GM19463 (cell line): ENCODE measurements around the gene C6orf132.

Source experiments
- ATAC-seq: cut with Tn5 transposase; IDR thresholded peaks from one replicate; pipeline ENCODE4 v1.9.1; 2021; ENCODE audit warnings: mild to moderate bottlenecking, moderate library complexity; ENCODE audit not compliant: unreplicated experiment

Gene C6orf132

DNA sequence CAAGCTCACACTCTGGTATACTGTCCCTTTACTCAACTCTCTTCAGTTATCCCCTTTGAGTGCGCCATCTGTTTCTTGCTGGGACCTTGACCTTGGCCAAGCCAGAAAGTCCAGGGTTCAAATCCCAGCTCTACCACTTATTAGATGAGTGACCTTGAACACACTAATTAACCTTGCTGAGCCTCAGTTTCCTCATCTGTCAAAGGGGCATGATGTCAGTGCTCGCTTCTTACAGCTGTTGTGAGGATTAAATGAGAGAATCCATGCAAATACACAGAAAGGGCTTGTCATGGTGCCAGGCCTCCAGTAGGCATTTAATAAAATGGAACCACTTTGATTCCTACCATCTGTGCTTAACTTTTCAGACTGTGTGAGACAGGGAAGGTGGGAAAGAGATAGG, 34.3 kb downstream of the C6orf132 start:
- ATAC-seq: no peak

DNA sequence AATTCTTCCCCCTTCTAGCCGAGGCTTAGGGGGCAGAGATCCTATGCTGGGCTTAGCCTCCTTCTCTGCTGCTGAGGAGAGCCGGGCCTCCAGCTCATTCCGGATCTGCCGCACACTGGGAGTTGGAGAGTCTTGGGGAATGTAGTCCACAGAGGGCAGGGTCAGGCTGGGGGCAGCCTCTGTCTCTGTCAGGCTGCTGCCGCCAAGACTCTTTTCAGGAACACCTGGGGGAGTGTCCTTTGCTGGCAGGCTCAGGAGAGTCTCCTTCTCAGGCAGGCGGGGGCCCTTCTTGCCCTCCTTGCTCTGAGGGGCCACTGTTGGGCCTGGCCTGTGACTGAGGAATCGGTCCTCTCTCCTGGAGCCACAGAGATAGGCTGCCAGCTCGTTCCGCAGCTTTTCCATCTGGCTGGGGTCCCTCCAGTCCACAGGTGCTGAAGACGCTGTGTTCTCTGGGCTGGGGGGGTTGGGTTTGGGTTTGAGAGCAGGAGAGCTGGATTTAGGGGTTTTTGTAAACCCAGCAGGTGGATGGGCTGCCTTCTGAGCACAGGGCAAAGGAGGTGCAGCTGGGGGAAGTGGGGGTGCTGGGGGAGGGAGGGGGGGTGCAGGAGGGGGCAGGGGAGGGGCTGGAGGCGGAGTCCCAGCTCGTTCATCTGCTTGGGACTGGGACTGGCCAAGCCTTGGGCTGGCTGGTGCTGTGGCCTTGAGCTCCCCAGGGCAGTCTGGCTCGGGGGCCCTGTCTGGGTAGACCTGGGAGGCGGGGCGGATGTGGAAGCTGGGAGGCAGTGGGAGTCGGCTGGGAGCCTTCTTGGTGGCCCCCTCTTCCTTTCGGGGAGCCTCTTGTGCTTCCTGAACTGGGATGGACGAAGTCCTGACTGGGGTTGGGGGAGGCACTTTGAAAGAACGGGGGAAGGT, 36.1 kb downstream of the C6orf132 start:
- no peak for ATAC-seq

DNA sequence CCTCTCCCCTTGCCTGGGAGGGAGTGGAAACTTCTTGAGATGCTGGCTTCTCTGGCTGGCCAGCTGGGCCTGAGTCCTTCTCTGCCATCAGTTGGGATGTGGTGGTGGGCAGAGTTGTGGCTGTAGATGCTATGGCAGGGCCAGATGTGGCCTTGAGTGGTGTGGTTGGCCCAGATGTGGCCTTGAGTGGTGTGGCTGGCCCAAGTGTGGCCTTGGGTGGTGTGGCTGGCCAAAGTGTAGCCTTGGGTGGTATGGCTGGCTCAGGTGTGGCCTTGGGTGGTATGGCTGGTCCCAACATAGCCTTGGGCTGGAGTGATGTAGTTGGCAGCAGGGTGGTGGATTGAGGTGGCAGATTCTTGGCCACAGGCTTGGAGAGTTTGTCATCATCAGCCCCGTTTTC, 36.7 kb downstream of the C6orf132 start:
- no peak for ATAC-seq

DNA sequence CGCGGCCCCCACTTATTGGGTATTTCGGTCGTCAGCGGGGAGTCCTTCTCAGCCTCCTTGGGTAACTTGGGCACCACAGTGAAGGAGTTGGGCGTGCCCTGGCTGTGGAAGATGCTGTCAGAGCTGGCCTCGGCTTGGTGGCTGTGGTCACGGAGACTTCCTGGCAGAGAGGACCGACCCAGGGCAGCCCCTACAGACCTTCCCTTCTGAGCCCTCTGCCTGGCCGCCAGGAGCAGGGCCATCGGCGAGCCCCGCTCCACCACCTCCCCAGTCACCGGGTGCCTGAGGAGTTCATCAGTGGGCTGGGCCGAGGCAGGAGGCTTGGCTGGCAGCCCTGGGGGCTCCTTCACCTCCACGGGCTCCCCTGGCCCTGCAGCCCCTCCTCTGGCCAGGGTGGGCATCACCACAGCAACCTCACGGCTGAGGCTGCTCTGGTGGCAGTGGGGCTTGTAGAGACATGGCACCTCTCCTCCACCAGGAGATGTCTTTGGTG, 37.2 kb downstream of the C6orf132 start:
- ATAC-seq: no peak

DNA sequence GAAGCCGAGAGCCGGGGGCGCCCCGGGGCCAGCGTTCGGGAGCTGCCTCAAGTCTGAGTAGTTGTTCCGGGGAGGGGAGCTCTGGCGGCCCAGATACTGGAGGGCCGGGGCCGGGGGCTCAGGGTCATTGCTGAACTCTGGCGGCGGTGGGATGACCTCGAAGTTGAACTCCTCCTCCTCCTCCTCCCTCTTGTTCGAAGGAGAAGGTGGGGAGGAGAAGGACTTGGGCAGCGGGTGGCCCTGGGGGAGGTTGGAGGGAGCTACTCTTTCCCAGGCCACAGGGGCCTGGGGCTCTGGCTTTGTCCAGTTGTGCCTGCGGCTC, 37.7 kb downstream of the C6orf132 start:
- no peak for ATAC-seq

DNA sequence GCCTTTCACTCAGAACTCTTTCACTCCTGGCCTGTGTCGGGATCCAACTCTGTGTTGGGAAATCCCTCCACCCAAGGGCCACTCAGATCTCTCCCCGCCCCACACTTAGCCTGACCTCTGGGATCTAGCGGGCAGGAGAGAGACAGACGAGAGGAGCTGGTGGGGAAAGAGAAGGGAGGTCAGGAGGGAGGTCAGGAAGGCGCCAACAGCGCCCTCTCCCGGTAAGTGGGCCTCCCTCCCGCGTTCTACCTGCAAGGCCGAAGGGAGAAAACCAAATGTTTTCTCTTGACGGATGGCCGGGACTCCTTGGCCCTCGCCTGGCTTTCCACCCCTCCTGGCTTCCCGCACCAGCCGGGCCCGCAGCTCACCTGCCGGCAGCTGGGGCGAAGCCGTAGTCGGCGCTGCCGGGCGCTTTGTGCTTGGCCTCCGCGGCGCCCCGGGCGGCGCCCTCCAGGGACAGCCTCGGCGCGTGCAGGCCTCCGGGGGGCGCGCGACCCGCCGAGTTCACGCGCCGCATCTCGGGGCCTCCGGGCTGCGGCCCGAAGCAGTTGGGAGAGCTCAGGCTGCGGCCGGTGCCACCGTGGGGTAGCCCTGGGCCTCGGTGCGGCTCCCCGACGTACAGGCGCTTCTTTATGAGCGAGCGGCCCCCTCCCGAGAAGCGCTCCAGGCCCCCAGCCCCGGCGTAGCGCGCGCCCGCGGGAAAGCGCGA, 38.2 kb downstream of the C6orf132 start:
- peak; percentile 58 for ATAC-seq

DNA sequence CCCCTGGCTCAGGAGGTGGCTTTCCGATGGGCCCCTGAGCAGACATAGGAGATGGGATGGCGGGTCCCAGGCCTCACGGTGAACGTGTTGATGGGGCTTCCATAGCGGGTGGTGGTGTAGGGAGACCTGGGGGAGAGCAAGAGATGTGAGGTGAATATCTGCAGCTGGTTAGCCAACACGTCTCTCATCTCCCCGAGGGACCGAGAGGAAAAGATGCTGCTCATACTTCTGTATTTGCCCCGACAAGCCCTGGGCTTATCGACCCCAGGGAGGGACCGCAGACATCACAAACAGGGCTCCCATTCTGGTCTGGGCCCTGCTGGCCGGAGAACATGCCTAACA, 38.7 kb downstream of the C6orf132 start:
- no peak for ATAC-seq

DNA sequence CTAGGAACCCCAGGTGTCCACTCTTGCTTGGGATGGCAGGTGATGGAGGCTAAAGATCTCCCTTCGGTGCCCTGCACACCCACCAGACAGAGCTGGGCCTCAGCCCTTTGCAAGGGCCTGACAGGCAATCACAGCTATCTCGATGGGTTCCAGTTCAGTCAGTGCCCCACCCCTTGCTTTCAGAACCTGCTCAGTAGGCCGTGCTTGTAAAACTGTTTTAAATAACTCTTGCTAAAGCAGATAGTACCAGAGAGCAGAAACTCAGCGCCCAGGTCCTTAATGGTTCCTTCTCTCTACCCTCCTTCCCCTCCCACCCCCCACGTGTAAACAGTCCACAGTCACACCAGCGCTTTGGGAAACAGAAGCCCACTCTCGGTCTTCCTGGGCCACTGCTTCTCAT, 39.2 kb downstream of the C6orf132 start:
- no peak for ATAC-seq

DNA sequence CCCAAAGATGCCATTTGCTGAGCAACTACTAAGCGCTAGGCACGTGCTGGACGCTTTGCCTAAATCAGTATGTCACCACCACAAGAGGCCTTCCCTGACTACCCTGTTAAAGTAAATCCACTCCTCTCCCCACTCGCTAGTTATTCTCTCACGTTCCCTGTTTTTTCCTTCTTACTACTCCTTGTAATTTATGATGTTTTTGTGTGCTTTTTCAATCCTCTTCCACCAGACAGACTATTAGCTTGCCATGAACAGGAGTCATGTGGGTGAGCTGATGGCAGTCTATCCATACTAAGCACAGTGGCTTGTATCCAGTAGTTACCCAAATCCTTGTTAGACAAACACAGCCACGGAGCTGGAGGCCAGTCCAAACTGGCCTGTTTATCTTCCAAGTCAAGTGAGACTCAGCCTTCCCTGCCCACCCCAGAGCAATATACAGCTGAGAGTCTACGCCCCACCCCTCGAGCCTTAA, 41.2 kb downstream of the C6orf132 start:
- ATAC-seq: no peak

DNA sequence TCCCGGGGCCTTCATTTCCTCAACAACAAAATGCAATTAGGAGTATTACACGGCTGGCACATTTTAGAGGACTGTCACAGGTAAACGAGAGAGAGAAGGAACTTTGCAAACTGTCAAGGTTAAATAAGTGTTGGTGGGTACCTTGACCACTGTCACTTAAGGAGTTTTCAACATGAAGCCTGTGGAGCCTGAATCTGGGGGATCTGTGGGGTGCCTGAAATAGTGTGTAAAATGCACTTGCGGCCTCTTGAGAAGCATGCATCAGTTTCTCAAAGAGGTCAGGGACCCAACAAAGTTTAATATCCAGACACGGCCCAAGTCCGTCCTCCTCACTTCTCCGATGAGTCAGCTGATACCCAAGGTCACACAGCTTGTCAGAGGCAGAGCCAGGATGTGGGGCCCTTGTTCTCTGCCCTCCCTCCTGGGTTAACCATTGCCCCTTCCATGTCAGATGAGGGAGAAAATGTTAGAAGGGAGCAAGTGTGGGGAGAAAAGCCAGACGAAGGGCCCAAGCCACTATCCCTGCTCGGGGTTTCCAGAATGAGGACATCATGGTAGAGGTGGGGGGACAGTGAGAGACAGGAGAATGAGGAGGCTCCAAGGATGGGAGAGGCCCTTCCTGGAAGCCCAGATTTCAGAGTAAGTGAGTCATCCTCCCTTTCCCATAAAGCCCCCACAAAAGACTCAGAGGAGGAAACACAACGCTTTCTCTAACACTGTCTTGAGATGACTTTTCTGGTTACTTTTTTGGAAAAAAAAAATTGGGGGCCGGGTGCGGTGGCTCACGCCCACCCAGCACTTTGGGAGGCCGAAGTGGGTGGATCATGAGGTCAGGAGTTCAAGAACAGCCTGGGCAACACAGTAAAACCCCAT, 42.2 kb downstream of the C6orf132 start:
- ATAC-seq: no peak

DNA sequence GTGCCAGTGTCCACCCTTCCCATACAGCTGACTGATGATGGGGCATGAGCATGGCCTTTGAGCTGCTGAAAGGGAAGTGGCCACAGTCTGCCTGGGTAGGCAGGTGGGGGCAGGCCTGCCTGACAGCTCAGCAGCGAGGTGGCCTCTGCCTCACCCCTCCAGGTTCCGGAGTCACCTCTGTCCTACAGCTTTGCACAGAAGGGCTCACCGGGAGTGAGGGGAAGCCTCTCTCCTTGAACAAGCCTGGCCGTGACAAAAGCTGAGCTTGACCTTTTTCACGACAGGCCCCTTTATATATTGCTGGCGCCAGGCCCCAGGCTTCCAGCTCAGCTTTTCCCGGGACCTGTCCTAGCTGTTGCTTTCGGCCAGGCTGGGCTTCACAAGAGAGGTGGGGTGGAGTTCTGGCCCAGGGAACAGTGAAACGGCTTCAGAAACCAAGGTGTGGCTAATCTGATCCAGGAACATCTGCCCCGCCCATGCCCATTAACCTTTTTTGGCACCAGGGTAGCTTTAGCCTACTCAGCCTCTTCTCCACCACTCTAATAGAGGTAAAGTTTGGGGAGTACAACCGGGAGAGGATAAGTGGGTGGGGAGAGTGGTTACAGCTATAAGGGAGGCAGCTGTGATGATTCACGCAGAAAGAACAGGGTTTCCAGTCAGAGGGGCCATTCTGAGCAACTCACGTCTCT, 42.9 kb downstream of the C6orf132 start:
- ATAC-seq: no peak

DNA sequence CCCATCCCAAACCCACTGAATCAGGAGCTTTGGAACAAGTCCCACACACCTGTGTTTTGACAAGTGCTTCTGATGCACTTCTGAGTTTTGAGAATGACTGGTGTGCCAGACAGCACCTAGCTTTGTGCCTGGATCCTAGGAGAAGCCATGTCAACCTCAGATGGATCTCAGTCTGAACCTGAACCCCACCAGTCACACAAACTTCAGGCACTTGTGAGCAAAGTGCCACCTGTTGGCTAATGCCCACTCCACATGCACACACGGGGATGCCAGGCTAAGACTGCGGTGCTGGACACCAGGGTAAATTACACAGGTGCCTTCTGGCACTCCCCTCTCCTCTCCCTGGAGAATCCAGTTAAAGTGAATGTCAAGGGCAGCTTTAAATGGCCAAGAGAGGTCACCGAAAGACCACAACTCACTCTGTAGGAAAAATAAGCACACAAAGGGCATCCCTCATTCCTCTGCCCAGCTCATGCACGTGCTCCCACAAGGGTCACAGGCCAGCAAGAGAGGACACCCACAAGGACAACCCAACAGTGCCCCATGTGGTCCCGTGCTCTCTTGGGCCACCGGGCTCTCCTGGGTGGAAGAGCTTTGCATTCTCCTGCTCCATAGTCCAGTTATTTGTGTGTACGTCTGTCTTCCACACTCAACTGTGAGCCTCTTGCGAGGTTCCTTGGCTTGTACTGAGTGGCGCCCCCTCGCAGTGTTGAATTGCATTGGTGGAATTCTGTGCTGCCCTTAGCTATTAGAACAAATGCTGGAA, 46.5 kb downstream of the C6orf132 start:
- ATAC-seq: no peak

DNA sequence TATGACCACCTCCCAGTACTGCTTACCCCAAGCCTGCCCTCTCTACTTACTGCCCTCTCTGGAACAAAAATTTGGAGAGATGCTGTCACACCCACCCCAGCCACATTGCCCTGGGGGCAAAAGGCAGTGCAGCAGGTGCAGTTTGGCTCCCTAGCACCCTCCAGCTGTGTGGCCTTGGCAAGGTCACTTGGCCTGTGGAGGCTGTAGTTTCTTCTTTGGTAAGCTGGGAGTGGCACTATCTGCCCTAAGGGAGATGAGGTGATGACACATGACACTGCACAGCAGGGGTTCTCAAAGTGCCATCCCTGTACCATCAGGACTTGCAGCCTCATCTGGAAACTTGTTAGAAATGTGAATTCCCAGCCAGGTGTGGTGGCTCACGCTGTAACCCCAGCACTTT, 47.3 kb downstream of the C6orf132 start:
- ATAC-seq: no peak

DNA sequence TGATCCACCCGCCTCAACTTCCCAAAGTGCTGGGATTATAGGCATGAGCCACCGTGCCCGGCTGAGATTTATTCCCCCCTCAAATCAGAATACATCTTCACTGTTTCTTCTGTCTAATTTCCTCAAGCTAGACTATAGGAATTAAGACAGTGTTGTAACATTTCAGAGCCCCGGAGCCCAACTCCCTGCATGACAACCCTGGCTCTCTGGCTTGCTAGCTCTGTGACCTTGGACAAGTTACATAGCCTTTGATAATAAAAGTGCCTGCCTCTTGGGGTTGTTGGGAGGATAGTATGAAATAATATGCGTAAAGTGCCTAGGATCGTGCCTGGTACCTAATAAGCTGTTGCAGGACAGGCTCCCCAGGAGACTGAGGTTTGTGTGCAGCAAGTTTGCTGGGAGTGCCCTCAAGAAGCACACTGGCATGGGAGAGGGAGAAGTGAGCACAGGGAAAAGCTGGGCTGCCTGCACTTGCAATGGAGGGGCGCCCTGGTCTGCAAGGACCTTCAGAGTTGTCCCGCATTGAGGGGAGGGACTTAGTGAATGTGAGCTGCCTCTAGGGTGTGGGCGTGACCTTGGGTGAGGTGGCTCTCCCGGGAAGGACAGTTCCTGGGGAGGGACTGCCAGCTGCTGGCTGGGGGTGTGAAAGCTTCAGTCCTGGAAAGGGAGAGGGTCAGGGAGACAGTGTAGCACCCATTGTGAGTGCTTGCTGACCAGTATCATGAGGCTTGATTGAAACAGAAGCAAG, 48.7 kb downstream of the C6orf132 start:
- ATAC-seq: no peak

DNA sequence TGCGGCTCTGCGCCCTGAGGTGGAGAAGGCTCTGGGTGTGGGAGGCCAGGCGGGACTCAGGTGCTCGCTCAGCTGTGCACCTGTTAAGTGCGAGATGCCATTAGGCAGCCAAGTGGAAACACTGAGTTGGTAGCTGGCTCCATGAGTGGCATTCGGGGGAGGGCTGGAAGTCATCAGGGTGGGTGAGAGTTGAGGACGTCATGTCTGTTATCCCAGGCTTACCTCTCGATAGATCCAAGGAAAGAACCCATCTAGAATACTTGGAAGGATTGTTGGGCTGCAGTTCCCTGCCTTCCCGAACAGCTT, 50.7 kb downstream of the C6orf132 start:
- ATAC-seq: no peak

DNA sequence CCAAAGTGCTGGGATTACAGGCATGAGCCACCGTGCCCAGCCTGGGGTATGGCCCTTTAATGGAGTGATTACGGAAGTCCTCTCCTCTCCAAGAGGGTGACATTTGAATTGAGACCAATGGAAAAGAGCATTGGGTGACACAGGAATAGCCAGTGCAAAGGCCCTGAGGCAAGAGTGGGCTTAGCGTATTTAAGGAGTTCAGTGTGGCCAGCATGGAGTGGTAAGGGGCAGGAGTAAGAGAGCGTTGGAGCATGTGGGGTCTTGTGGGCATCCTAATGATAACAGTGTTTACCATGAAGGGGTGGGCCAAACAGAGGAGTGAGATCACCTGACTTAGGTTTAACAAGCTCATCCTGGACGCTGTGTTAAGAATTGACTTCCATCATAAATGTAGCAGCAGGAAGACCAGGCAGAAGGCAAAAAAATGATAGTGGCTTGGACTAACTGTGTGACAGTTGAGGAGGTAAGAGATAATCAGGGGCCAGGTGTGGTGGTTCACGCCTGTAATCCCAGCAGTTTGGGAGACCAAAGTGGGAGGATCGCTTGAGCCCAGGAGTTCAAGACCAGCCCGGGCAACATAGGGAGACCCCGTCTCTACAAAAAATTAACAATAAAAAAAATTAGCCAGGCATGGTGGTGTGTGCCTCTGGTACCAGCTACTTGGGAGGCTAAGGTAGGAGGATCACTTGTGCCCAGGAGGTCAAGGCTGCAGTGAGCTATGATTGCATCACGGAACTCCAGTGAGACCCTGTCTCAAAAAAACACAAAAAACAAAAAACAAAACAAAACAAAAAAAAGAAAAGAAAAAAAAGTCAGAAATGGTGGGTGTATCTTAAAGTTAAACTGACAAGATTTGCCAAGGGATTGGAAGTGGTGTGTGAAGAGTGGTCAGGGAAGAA, 51.4 kb downstream of the C6orf132 start:
- ATAC-seq: no peak

DNA sequence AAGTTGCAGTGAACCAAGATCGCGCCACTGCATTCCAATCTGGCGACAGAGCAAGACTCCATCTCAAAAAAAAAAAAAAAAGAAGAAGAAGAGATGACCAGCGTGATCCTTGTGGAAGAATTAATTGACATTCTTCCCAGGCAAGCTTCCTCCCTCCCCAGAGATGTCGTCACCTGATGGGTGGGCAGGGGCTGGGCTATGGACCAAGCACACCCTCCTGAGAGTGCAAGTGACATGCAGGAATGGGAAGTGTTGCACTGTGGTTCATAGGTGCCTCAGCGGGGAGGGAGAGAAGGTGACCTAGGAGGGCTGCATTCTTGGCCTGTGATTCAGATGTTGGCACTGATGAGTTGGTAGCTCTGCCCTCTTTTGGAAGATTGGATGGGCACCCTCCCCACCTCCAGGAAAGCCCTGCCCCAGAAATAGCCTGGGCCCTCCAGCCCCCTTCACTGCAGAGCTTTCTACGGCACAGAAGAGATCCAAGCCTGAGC, 54.3 kb downstream of the C6orf132 start:
- ATAC-seq: no peak
